ENCODE data around the gene RBM6. TPM values are rescaled to one million over a fixed set of nuclear protein-coding genes. Genes with fewer than 3 reads are reported as not detected.

The RBM6 gene
- total RNA-seq, 3 donors from 2014 or later, result 62.4 to 74.2 (median 65.9) TPM

DNA sequence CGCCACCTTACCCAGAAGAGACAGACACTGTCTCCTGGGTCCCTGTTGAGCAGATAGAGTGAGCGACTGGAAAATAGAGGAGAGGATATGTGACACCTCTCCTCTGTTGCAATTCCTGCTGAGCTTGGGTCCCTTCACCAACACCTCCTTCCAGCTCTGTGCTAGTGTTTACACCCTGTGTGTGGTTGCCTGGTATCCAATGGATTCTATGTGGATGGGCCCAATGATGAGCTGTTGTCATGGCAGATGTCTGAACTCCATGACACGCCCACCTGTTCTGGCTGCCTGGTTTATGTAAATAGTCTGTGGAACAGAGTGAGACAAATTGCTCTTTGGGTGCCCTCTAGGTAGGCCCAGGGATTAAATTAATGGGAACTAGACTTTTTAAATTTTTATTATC, 172.5 kb downstream of the RBM6 start:
- no peak for ATAC-seq
- DNase-seq, result no peak
- H3K4me3 Mint-ChIP-seq, result no peak overlapping the region
- H3K36me3 Mint-ChIP-seq (ENCODE audit: insufficient read depth), result peaks cover 68% of the 10 kb centered on the region
- H3K9me3 Mint-ChIP-seq, result no peaks in the 10 kb centered on the region
- H3K4me1 Mint-ChIP-seq (ENCODE audit: low read depth), result no peaks in the 10 kb centered on the region
- no peaks in the 10 kb centered on the region for H3K27me3 Mint-ChIP-seq (ENCODE audit: low read depth)

DNA sequence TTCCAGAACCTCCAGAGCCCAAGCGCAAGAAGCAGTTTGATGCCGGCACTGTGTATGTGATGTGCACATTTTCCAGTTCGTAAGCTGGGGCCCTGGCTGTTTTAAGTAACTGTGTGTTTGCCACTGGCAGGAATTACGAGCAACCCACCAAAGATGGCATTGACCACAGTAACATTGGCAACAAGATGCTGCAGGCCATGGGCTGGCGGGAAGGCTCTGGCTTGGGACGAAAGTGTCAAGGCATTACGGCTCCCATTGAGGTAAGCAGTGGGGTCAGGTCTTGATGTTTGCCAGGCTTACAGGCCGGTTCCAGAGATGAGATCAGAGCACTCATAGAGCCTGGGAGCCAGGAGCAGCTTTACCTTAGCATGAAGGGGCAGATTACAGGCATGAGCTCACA, 177.2 kb downstream of the RBM6 start:
- Mint-ChIP-seq H3K4me1 (ENCODE audit: low read depth) (no peaks in the 10 kb centered on the region), H3K27me3 (ENCODE audit: low read depth) (no peaks in the 10 kb centered on the region), H3K36me3 (ENCODE audit: insufficient read depth) (peaks cover 50% of the 10 kb centered on the region), H3K9me3 (no peaks in the 10 kb centered on the region), H3K4me3 (no peak overlapping the region)
- no peak for DNase-seq
- no peak for ATAC-seq

DNA sequence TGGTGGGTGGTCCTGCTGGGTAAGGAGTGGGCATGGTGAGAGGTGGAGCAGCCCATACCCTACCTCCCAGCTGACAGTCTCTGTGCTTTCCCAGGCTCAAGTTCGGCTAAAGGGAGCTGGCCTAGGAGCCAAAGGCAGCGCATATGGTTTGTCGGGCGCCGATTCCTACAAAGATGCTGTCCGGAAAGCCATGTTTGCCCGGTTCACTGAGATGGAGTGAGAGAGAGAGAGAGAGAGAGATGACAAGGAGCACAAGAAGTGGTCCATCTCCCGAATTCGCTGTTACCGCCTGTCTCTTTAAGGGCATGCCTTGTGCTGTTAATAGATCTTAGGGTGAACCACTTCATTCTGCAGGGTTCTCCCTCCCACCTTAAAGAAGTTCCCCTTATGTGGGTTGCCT, 178.3 kb downstream of the RBM6 start:
- Mint-ChIP-seq H3K4me1 (ENCODE audit: low read depth) (peaks cover 2% of the 10 kb centered on the region), H3K36me3 (ENCODE audit: insufficient read depth) (peaks cover 48% of the 10 kb centered on the region), H3K9me3 (no peaks in the 10 kb centered on the region), H3K27me3 (ENCODE audit: low read depth) (no peaks in the 10 kb centered on the region), H3K4me3 (no peak overlapping the region)
- no peak for DNase-seq
- no peak for ATAC-seq

DNA sequence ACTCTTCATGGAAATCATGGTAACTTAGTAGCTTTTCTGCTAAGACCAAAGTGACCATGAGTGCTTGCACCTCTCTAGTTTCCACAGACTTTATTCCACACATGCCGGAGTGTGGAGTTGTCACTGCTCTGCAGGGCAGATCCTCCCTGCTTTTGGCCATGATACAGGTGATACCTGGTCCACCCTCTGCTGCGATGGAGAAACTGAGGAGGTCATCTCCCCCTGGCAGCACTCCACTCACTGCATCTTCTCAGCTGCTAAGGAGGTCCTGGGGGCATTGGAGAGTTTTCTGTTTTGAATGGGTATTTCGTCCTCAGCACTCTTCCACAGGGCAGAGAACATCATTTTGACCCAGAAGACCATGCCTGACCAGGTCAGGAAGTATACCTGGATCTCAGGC, 179.8 kb downstream of the RBM6 start:
- Mint-ChIP-seq H3K4me1 (ENCODE audit: low read depth) (peaks cover 2% of the 10 kb centered on the region), H3K9me3 (no peaks in the 10 kb centered on the region), H3K27me3 (ENCODE audit: low read depth) (no peaks in the 10 kb centered on the region), H3K36me3 (ENCODE audit: insufficient read depth) (peaks cover 36% of the 10 kb centered on the region), H3K4me3 (no peak overlapping the region)
- DNase-seq, result no peak
- ATAC-seq, result no peak

DNA sequence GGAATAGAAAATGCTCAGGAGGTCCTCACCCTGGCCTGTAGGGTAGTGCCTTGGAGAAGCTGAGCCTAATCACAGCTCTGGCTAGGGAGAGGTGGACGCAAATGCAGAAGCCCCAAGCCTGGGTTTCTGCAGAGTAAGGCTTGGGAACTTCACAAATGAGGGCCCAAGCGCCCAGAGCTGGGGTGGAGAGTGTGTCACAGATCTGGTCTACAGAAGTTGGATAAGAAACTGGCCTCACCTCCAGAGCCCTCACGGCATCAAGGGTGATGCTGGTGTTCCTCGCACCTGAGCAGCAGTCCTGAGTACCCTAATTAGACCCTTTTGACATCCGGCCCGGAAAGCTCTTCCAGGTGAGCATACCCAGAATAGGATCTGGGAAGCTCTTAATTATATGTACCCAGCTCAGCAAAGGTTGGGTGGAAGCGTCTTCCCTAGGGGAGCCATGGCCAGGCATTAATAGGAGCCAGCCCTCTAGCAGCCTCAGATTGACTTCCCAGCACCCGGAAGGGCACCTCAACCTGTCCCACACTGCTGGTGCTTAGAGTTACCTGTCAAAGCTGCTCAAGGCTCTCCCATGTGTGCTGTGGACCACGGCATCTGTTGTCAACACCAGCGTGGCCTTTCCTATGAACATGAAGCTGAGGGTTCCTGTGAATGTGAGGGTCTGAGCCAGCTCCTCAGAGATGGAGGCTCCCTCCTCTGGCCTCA, 180.6 kb downstream of the RBM6 start:
- H3K4me3 Mint-ChIP-seq, result no peak overlapping the region
- peaks cover 2% of the 10 kb centered on the region for H3K4me1 Mint-ChIP-seq (ENCODE audit: low read depth)
- no peak for DNase-seq
- H3K27me3 Mint-ChIP-seq (ENCODE audit: low read depth), result no peaks in the 10 kb centered on the region
- H3K9me3 Mint-ChIP-seq, result no peaks in the 10 kb centered on the region
- H3K36me3 Mint-ChIP-seq (ENCODE audit: insufficient read depth), result peaks cover 31% of the 10 kb centered on the region
- ATAC-seq, result no peak

DNA sequence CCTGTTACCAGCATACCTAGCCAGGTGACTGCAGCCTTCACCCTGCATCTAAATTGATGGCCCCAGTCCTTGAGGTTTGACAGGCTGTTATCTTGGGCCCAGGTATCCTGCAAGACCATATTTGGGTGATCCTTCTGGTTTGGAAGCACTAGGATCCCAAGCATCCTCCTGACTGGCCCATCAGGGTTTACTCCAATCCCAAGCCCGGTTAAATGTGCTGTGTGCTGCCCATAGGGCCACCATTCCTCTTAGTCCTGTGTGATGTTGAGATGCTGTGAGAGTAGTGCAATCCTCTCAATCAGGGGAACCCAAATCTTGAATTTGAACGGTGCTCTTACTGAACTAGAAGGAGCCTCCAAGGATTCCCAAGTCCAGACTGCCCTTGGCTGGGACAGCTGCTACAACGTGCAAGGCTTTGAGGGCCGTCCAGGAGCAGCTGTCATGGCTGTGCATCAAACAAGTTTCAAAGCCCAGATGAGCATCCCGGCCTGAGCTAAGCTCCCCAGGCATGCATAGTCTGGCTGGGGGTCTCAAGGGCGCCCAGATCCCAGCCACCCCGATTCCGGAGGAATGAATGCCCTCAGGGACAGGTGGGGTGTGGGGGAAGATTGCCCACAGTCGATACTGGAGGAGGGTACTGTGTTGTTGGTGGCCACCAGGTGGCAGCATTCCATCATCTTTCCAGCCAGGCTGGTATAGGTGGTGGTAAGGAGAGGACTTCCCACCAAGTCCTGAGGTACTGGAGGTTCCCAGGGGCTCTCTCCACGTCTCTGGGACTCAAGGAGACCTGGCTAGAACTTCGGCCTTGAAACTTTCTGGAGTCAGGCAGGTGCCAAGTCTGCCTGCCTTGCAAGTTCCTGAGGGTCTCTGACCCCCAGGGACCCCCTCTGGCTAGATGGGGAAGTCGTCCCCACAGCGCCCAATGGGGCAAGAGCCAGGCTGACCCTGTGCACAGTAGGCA, 181.4 kb downstream of the RBM6 start:
- H3K4me1 Mint-ChIP-seq (ENCODE audit: low read depth), result peaks cover 2% of the 10 kb centered on the region
- no peaks in the 10 kb centered on the region for H3K9me3 Mint-ChIP-seq
- no peaks in the 10 kb centered on the region for H3K27me3 Mint-ChIP-seq (ENCODE audit: low read depth)
- peaks cover 23% of the 10 kb centered on the region for H3K36me3 Mint-ChIP-seq (ENCODE audit: insufficient read depth)
- ATAC-seq (peak; percentile 87 to 91), DNase-seq (peak; percentile 64)
- no peak overlapping the region for H3K4me3 Mint-ChIP-seq

DNA sequence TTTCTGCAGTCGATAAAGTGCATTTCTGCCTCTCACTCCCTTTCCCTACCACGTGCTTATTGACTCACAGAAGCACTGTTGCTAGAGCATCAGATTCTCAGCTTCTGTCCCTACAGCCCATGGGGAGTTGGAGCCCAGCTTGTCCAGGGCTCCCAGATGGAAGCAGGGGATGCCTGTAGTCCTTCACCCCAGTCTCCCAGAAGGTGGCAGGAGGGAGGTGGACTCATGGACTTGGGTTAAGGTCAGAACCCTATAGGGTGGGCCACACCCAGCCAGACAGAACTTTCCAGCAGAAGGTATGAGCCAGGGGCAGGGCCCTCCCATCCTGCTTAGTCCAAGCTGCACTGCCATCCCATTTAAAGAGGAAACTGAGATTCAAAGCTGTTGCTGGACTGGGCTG, 182.1 kb downstream of the RBM6 start:
- no peaks in the 10 kb centered on the region for H3K9me3 Mint-ChIP-seq
- H3K4me1 Mint-ChIP-seq (ENCODE audit: low read depth), result peaks cover 2% of the 10 kb centered on the region

DNA sequence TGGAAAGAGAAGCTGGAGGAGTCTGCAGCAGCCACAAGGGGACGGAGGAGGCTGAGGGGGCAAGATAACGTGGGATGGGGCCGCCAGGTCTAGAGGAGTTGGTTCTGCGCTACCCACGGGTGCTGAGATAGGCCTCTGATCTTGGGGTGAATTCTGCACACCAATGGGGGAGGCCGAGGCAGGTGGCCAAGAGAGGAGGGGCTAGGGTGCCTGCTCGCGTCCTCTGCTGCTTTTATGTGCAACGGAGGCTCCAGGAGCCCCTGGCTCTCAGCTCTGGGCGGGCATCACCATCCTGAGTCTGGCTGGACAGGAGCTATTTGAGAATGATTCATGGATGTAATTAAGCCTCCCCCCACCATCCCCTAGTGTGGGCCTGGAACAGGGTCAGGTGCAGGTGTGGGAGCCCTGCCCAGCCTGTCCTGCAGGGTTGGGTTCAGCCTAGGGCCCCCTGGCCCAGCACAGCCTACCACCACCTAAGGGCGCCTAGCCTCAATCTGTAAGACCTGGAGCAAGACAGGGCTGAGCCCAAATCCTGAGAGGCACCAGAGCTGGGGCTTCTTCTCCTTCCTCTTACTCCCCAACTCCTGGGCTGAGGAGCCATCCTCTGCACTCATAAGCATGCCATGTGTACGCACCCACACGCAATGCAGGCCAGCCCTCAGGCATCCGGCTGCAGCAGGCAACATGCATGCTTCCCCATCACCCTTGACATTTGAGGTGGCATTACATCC, 182.9 kb downstream of the RBM6 start:
- H3K4me3 Mint-ChIP-seq, result no peak overlapping the region
- DNase-seq, result no peak
- H3K27me3 Mint-ChIP-seq (ENCODE audit: low read depth), result no peaks in the 10 kb centered on the region
- no peaks in the 10 kb centered on the region for H3K9me3 Mint-ChIP-seq
- H3K4me1 Mint-ChIP-seq (ENCODE audit: low read depth), result peaks cover 2% of the 10 kb centered on the region
- no peak for ATAC-seq
- peaks cover 15% of the 10 kb centered on the region for H3K36me3 Mint-ChIP-seq (ENCODE audit: insufficient read depth)

More for the DNA sequence above, 182.1 kb downstream of the RBM6 start:
- DNase-seq, result no peak
- ATAC-seq, result no peak
- Mint-ChIP-seq H3K27me3 (ENCODE audit: low read depth) (no peaks in the 10 kb centered on the region), H3K4me3 (no peak overlapping the region), H3K36me3 (ENCODE audit: insufficient read depth) (peaks cover 18% of the 10 kb centered on the region)

DNA sequence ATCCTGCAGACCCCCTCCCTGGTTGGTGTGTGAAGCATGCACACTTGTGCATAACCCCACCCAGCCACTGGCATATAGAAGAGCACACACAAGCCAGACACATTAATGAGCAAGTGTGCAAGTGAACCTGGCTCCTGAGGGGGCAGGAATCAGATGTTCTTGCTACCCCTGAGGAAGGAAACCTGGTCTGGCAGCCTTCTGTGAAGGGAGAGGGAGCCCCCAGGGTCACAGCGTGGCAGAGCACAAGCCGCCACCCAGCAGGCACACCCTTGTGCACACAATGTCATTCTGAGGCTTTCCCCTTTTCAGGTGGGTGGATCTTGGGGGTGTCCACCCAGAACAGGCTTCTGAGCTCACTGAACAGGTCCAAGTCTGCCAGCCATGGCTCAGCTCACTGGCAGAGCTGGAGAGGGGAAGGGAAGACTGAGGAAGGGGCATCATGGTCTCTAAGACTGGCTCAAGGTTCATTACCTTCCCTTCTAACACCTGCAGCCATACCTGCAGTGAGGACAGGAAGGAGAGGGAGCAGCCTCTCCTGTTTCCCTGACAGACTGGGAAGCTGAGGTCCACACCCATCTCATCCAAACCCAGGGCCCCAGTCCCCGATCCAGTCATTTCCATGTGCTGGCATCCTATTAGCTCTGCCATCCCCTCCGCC, 183.6 kb downstream of the RBM6 start:
- Mint-ChIP-seq H3K4me3 (no peak overlapping the region), H3K27me3 (ENCODE audit: low read depth) (no peaks in the 10 kb centered on the region), H3K4me1 (ENCODE audit: low read depth) (peaks cover 2% of the 10 kb centered on the region), H3K36me3 (ENCODE audit: insufficient read depth) (peaks cover 9% of the 10 kb centered on the region), H3K9me3 (no peaks in the 10 kb centered on the region)
- ATAC-seq (no peak), DNase-seq (no peak)

DNA sequence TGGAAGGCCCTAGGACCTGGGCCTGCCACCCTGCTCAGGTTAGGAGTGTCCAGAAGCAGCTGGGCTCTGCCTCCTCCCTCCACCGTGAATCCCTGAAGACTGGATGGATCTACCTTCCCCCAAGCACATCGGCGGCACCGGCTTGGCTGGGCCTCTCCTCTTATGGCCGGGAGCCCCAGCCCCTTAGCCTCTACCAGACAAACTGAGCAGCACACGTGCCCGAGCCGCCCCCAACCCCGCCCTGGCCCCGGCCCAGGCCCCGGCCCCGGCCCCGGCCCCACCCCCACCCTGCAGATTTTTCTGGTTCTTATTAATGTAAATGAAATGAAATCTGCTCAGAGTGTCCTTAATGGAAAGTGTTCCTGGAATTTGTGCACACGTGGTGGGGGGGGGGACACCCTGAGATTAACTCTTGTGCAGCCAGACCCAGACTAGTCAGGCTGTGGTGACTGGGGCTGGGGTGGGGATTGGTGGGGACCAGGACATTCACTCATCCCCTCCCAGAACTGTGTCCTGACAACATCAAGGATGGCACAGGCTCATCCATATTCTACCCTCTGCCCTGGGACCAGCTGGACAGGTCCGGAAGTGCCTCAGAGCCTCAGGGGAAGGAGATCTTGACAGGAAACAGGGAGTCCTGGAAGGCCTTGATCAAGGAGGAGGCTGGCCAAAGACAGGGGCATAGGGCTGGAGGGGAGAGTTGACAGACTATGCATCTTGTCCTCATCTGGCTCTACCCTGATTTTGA, 184.3 kb downstream of the RBM6 start:
- DNase-seq (no peak), ATAC-seq (no peak)
- peaks cover 6% of the 10 kb centered on the region for H3K36me3 Mint-ChIP-seq (ENCODE audit: insufficient read depth)
- no peaks in the 10 kb centered on the region for H3K27me3 Mint-ChIP-seq (ENCODE audit: low read depth)
- no peak overlapping the region for H3K4me3 Mint-ChIP-seq
- H3K4me1 Mint-ChIP-seq (ENCODE audit: low read depth), result peaks cover 2% of the 10 kb centered on the region
- no peaks in the 10 kb centered on the region for H3K9me3 Mint-ChIP-seq

DNA sequence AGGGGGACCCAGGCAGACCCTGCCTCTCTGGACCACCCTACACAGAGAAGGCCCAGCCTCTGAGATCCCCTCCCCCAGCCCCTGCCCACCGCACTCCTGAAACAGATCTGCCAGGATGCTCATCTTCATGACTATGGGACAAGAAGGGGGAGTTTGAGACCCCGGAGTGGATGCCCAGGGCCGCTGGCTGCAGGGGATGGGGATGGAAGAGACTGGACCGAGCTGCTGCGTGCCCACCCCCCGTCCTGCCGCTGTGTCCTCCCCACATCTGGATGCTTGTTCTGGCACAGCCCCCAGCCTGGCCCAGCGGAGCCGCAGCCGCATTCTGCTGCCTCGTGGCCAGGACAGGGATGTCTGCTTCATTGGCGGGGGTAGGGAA, 184.8 kb downstream of the RBM6 start:
- no peaks in the 10 kb centered on the region for H3K27me3 Mint-ChIP-seq (ENCODE audit: low read depth)
- peaks cover 2% of the 10 kb centered on the region for H3K4me1 Mint-ChIP-seq (ENCODE audit: low read depth)
- no peaks in the 10 kb centered on the region for H3K9me3 Mint-ChIP-seq
- H3K4me3 Mint-ChIP-seq, result no peak overlapping the region
- DNase-seq (no peak), ATAC-seq (no peak)
- H3K36me3 Mint-ChIP-seq (ENCODE audit: insufficient read depth), result peaks cover 4% of the 10 kb centered on the region

DNA sequence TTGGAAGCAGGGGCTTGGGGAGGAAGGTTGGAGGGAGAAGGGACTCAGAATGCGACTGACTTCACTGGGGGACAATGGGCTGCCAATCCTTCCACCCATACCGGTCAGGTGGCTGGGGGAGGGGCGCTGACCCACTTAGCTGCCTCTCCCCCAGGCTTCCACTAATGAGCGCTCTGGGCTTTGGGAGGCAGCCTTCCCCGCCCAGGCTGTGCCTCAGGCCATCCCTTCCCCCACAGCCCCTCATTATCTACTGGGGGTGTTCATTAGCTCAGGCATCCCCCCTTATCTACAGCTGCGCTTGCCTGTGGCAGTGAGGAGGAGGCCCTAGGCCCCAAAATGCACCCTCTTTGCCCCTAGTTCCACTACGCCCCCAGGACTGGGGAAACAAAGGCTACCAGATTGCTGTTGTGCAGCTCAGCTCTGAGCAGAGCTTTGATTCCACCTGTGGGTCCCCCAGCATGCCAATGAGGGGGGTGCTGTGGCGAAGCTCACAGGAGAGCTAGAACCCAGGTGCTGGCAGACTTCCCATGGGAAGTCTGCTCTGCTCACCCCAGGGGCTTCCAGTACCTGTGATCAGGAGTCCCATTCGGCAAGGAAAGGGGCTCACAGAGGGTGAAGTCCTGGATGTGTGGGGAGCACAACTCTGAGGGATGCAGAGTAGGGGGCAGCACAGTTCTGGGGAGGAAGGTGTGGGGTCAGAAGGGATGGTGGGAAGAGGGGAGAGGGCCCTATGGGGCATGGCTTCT, 185.8 kb downstream of the RBM6 start:
- no peaks in the 10 kb centered on the region for H3K27me3 Mint-ChIP-seq (ENCODE audit: low read depth)
- DNase-seq, result no peak
- H3K4me1 Mint-ChIP-seq (ENCODE audit: low read depth), result peaks cover 2% of the 10 kb centered on the region
- H3K4me3 Mint-ChIP-seq, result no peak overlapping the region
- no peak for ATAC-seq
- no peaks in the 10 kb centered on the region for H3K9me3 Mint-ChIP-seq
- peaks cover 2% of the 10 kb centered on the region for H3K36me3 Mint-ChIP-seq (ENCODE audit: insufficient read depth)

All from activated T-cell treated with anti-CD3 and anti-CD28 coated beads, Interleukin-2, amount 50 U/mL, for 4 hours (primary cell).